ENCODE results near the gene RAB3B. TPM values are rescaled to one million over a fixed set of nuclear protein-coding genes. Genes with fewer than 3 reads are reported as not detected.

RAB3B gene
- total and polyA plus RNA-seq, 9 of the 15 experiments (the other 6 are each of a cell fraction or from before 2014, with no cell fraction given): 0.07 to 0.47 (median 0.27) TPM

GRCh38 chr1:52007215-52008002 lies 16.9 kb upstream of the RAB3B start (continued):
- TF ChIP-seq MGA (IDR thresholded peaks at IDR 0.05) (peak; percentile 44; the same call in 1 of the 2 replicates), MAFG (tag; conservative IDR thresholded peaks at IDR 0.05) (peak; percentile 77), NBN (IDR thresholded peaks at IDR 0.05; ENCODE audit: low read depth) (no peak), HNRNPH1 (optimal IDR thresholded peaks at IDR 0.05; ENCODE audit: low read depth, low read length) (no peak), FOSL1 (tag; conservative IDR thresholded peaks at IDR 0.05) (0 out of 2 replicates have a peak, but pooled peaks have one; percentile 15), SMARCA4 (IDR thresholded peaks at IDR 0.05) (0 out of 2 replicates have a peak, but pooled peaks have one; percentile 45), CREB3L1 (IDR thresholded peaks at IDR 0.05; ENCODE audit: borderline replicate concordance, low read depth) (no peak), SMAD4 (CRISPR knock-in tag; conservative IDR thresholded peaks at IDR 0.05) (no peak), RFX5 (IDR thresholded peaks at IDR 0.05; ENCODE audit: low read depth, low read length) (no peak), PML (IDR thresholded peaks at IDR 0.05; ENCODE audit: low read length) (no peak), PKNOX1 (IDR thresholded peaks at IDR 0.05) (peak; percentile 17; the same call in 1 of the 2 replicates), ZNF764 (CRISPR knock-in tag; IDR thresholded peaks at IDR 0.05; ENCODE audit: low read depth) (no peak), MAFF (IDR thresholded peaks at IDR 0.05; ENCODE audit: low read length) (peak; percentile 84; the same call in 1 of the 2 replicates)
